ENCODE results near the gene LNPK.
"Not testable (repeated sequence)": the region's sequence is repeated elsewhere in the genome, so short reads cannot be mapped to it uniquely, and the experiment has no call there.

The LNPK gene, protein sequence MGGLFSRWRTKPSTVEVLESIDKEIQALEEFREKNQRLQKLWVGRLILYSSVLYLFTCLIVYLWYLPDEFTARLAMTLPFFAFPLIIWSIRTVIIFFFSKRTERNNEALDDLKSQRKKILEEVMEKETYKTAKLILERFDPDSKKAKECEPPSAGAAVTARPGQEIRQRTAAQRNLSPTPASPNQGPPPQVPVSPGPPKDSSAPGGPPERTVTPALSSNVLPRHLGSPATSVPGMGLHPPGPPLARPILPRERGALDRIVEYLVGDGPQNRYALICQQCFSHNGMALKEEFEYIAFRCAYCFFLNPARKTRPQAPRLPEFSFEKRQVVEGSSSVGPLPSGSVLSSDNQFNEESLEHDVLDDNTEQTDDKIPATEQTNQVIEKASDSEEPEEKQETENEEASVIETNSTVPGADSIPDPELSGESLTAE

DNA sequence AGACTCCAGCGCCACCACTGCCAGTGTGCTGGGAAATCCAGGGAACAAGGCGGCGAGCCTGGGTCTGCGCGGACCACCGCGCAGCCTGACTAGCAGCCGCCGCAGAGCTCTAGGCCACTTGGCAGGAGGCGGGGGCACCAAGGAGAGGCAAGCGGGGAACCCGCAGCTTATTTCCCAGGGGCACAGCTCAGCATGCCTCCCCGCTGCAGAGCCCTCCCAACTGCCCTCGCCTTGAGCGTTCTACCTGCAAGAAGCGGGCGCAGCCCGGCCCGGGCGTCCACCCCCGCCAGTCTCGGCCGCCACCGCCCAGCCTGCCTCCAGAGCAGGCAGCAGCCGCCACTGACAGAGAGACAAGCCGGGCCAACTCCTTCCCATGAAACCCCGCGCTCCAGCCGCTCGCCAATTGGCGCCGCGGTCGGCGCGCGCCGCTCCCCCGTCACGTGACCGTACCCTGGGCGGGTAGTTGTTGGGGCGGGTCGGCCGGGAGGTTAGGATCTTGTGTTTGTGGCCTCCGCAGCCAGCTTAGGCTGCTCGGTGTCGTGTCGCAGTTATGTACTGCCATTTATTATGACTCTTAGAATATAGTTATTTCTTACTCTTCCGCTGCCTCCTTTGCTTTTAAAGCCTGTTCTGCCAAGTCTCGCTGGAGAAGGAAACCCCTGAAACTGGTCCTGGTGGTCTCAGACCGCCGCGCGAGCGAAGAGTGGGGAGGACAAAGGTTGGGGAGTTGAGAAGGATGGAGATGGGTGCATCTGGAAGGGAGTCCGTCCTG, at the start of gene LNPK:
TSS of gene LNPK (minus strand) at position 352 of the 772 bp plus-strand sequence. CDS start 6,683 bp downstream, outside the sequence.
- peak; percentile 82 for DNase-seq

DNA sequence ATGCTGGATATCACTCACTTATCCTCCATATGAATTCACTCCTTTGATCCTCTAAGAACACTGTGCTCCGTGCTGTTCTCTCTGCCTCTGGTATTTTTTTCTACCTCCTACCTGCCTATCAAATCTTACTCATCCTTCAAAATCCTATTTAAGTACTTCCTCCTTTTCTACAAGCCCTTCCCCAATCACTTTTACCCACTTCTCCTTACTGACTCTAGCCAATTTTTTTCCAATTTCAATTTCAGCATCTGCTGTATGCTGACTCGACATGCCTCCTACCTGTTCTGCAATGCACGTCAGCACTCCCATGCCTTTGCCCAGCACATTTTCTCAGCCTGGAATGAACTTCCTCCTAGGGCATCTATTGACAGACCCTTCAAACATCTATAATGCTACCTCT, 37.3 kb upstream of the LNPK start:
- no peak for DNase-seq

DNA sequence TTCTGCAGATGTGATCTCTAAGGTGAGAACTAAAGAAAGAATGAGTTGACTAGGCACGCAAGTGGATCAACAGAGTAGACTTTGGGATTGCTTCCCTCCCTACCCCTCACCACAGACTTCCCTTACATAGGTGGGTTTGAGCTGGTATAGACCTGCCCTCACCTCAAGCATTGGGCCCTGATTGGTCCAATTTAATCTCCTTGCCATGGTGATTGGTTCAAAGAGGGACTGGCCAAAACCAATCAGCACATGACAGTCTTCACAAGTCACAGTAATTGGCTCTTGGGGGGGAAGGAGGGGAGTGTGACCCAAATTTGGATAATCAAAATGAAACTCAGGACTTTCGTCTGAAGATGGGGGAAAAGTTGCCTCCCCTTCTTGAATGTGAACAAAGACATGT, 36.6 kb upstream of the LNPK start:
- DNase-seq, result no peak

DNA sequence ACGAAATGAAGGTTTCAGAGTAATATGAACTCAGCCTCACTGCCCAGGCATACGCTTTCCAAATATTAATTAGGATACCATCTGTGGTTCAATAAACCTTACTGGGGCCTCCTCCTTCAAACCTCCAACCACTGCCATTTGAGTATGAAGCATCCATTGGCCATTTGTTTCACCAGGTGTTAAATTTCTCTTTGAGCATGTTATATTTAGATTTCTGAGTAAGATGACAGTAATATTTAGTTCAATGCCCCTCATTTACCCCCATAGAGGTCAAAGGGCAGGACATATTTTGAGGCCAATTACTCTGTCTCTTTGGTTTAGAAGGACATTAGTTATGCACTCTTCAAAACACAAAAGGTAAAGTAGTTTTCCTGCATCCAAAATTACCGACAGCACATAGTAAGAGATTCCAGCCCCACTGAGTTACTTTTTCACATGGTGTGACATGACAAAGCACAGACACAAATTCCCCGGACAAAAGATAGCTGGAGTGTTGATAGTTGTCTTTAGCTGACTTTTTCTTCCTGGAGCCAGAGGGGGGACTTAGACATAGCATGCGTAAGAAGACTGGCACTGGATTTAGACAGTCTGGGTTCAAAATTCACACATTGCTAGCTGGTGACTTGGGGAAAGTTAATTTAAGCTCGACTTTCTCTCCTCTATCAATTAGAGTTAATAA, 33.1 kb upstream of the LNPK start:
- no peak for DNase-seq

DNA sequence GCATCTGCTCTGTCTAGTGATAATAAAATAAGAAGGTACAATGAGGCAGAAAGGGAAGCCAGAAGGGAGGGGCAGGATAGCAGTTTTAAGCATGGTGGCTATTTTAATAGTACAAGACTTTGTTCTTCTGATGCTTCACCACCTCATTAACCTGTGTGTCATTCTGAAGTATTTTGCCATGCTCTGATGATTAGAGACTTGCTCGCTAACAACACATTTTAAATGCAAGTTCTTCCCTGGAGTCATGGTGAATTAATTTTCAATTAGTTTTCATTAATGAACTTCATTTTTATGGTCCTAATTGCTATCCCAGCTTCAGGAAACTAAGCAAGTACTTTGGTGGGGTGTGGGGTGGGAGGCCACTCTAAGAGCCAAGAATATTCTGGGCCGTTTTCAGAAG, 25.7 kb upstream of the LNPK start:
- DNase-seq, result no peak

DNA sequence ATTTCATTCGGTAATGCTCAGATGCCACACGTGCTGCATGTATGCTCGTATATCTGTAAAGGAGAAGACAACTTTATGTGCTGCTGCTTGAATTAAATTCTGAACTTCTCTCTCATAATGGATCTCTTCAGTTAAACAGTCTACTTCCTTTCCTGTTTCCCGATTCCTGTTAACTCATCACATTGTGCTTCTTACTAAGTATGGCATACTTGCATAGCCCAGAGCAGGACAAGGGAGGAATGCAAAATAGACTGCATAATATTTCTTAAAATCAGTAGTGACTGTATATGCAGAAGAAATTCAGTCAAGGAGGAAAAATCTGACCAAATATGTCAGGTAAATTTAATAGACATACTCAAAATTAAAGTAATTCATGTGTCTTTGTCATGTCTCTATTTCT, 23.9 kb upstream of the LNPK start:
- no peak for DNase-seq

DNA sequence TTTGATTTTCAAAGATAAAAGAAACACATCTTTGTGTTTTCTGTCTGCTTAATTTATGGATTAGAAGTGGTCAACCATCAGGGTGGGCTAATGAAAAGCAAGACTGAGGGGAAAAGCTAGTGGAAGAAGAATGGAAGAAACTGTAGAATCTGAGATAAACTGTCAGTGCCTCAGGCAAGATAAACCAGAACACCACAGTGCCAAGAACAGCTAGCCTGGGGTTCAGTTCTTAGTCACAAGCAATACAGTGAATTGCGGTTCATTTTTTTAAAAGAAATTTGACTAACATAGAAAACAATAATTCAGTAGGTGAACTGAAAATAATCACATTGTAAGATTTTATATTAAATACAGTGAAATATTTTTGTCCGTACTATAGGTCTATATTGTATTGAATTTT, 22.0 kb upstream of the LNPK start:
- DNase-seq, result no peak

DNA sequence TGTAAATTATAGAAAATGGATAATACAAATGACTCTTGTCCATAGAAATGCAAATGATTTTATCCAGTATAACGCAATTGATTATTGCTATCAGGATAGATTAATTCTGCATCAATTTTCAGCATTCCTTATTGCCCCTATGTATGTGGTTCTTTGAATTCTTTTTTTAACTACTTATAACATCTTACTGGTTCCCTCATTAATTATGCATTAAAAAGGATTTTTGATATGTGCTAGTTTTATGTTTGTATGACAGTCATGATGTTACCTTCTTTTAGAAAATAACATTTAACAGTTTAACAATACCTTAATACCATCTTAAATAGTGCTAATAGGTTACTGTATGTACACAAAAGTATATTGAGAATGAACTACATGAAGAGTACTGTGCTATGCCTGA, 20.0 kb upstream of the LNPK start:
- DNase-seq, result no peak

DNA sequence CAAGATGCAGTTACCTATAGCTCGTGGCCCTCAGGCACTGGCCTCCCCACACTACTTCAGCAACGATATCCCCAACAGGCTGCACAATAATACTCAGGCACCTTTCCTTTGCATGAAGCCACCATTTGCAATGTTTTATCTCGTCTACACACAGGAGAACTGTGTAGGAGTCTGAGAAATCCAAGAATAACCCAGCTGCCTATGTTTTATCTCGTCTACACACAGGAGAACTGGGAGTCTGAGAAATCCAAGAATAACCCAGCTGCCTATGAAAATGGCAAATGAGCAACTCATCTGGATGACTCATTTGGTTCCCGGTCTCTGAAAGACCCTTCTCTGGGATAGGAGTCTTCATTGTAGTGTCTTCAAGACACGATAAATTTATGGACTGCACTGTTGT, 18.3 kb upstream of the LNPK start:
- no peak for DNase-seq

DNA sequence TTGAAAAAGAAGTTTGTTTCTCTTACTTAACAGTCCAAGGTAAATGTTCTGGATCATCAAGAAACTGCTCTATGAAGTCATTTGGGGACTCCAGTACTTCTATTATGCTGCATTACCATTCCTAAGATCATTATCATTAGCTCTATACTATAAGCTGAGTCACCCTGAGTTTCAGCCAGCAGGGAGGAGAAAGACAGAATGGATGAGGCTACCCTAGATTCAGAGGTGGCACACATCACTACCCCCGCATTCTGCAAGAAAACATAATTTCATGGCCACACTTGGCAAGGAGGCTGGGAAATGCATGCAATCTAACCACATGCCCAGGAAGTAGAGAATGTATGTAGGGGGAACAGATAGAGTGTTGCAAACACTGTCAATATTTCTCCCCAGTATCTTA, 16.6 kb upstream of the LNPK start:
- no peak for DNase-seq

DNA sequence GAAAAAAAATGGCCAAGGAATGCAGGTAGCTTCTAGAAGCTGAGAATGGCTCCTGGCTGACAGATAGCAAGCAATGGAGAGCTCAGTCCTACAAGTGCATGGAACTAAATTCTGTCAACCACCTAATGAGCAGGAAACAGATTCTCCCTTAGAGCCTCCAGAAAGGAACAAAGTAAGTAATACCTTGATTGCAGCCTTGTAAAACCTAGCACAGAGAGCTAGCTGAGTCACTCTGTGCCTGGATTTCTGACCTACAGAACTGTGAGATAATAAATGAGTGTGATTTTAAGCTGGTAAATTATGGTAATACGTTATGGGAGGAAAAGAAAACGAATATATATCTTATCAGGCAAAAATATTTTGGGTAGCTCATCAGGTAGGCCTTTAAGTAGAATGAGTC, 7.4 kb upstream of the LNPK start:
- DNase-seq, result no peak

DNA sequence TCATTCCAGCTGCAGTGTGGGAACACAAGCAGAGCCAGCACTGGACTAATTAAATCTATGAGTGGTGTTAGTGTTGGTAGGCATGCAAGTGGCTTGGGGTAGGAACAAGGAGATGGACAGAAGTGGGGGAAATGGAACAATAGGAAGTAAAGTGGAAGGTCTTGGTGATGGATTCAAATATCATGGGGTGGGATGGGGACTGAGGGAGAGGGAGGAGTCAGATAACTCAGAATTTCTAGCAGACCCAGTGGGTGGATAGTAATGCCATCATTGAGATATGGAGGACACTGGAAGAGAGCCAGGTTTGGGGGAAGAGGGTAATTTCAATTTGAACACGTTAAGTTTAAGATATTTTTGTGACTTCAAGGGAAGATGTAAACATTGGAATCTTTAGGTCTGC, 2.9 kb upstream of the LNPK start:
- no peak for DNase-seq

DNA sequence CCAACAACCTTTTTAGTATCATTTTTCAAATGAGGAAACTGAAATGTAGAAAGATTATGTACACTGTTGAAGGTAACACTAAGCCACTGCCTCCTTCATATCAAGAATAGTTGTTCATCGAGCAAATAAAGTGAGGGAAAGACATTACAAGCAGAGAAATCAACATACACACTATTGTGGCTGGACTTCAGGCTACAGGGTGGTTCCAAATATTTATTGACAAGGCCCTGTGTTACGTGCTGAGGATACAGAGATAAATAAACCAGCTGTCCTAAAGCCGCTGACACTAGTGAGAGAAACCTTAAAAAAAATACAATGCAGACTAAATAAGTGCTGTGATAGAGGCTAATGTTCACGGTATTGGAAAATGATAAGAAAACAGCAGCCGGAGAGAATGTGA, 1.9 kb upstream of the LNPK start:
- DNase-seq, result no peak

DNA sequence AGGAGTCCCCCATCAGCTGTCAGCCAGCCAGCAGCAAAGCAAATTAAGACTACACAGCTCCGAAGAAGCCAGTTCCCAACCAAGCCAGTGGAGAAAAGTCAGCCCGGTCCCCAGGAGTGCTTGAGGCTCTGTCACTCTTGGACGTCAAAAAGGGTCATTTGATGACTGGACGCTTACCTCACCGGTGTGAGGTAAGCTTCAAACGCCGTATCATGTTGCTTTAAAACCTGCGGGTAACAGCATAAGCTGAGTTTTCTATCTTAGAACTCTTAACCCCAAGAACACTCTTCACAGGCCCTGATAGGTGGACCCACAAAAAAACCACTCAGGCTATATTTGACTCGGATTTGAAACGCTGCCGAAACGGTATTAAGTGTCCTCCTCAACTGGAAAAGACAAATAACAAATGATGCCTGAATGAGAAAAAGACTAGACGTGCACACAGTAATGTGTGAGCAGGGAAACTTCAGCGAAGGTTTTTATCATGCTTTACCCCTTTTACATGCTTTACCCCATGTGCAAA, 682 bp upstream of the LNPK start:
- DNase-seq, result no peak

DNA sequence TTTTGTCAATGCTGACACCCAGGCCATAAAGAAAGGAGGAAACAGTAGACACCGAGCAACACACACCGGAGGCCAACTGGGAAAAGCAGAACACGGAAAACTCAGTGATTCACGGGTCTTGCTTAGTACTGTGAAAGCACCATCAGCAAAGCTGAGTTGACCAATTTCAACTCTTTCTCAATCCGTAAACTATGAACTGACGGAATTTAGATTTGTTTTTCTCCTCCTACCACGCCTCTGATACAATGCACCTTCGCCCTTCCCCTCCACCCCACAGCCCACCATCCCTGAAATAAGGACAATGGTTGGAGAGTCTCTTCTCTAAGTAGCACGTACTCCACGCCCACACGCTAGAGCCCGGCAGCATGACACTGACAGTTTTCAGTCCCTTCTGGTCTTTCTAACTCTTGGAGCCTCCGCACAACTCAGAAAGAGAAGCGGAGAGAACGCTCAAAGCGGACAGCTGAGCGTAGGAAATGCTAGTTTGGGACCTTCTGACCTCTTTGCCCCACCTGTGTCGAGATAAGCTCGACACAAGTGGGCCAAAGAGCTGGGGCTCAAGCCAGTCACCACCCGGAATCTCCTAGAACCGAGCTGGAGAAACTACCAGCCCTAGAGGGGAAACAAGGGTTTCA, 669 bp downstream of the LNPK start:
- DNase-seq, result no peak

DNA sequence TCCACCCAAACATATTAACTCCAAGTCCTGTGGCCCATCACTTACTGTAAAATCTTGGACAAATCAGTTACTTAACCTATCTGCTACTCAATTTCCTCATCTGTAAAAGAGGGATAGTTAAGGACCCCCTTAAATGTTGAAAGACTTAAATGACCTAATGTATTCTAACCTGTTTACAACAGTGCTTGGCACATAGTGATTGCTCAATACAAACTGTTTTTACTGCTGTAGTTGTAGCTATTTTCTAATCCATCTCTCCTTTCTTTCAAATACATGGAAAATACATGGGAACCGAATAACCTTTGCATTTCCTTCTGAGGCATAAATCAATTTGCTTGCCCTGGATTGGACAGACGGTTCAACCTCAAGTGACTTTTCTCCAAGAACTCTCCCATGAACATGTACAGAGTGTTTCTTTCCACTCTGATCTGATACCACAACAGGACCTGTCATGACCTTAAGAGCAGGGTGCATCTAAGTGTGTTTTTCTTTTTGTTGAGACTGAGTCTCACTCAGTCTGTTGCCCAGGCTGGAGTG, 2.7 kb downstream of the LNPK start:
- DNase-seq, result no peak

DNA sequence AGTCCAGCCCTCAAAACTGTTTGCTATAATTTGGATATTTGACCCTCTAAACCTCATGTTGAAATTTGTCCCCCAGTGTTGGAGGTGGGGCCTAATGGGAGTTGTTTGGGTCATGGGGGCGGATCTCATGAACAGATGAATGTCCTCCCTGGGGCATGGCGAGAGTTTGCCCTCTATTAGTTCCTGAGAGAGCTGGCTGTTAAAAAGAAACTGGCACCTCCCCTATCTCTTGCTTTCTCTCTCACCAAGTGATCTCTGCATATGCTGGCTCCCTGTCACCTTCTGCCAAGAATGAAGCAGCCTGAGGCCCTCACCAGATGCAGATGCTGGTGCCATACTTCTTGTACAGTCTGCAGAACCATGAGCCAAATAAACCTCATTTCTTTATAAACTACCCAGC, 12.0 kb downstream of the LNPK start:
- no peak for DNase-seq

DNA sequence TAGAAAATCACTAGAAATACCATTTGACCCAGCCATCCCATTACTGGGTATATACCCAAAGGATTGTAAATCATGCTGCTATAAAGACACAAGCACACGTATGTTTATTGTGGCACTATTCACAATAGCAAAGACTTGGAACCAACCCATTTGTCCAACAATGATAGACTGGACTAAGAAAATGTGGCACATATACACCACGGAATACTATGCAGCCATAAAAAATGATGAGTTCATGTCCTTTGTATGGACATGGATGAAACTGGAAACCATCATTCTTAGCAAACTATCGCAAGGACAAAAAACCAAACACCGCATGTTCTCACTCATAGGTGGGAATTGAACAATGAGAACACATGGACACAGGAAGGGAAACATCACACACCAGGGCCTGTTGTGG, 14.9 kb downstream of the LNPK start:
- DNase-seq, result not testable (repeated sequence)

DNA sequence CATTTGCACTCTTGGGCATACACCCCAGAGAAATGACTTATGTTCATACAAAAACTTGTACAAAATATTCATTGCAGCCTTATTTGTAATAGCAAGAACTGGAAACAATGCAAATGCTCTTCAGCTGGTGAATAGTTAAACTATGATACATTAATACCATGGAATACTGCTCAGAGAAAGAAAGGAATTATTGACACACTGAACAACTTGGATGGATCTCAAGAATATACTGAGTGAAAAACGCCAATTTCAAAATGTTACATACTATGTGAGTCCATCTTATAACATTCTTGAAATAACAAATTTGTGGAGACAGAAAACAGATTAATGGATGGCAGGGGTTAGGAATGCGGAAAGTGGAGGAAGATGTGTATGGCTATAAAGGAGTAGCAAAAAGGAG, 17.2 kb downstream of the LNPK start:
- DNase-seq, result no peak

DNA sequence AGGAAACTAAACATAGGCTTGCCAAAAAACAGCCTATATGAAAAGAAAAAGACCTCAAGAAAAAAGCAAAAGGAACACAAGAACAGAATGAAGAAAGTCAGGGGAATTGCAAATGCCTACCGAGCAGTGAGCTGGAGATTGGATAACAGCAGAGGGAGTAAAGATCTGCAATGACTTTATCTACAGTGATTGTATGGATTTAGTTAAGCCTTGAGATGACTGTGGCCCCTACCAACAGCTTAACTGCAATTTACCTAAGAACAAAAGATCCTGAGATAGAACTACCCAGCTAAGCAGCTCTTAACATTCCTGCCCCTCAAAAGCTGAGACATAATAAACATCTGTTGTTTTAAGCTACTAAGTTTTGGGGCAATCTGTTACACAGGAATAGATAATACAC, 20.5 kb downstream of the LNPK start:
- no peak for DNase-seq

DNA sequence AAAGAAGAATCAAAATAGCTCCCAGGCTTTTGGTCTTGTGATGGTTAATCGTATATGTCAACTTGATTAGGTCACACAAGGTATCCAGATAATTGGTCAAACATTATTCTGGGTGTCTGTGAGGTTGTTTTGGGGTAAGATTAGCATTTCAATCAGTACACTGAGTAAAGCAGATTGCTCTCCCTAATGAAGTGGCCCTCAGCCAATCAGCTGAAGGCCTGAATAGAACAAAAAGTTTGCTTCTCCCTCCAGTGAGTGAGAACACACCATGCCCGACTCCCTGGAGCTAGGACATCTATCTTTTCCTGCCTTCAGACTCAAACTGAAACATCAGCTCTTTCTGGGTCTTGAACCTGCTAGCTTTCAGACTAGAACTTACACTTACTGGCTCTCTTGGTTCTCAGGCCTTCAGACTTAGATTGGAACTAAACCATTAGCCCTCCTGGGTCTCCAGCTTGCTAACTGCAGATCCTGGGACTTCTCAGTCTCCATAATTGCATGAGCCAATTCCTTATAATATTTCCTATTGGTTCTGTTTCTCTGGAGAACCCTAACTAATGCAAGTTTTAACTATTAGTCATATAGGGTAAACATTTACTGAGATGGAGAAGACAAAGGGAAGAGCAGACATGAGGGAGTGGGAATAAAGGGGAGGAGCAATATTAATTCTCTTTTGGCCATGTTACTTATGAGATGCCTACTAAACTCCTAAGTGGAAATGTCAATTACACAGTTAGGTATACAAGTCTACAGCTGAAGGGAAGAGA, 25.5 kb downstream of the LNPK start:
- no peak for DNase-seq

DNA sequence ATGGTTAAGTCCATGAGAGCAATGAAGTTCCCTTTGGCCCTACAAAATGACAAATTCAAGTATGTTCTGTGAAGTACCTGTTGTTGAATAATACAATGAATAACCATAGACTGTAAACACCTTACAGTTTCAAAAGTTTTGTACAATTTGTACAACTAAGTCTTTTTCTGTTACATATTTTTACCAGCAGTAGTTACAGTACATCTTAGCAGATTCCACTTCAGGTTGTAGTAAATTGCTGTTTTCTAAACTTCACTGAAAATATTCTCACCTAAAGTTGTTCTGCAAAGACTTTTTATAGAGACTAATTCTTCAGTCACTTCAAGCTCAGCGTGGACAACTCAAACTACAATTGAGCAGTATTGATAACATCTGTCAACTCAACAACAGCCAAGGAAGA, 28.7 kb downstream of the LNPK start:
- DNase-seq, result no peak
